C4-2B (cell line): ENCODE results near the gene IL5RA.

Source experiments
- H3K27ac ChIP-seq: fragments of 450-650 bp; 2 replicates; pipeline ENCODE4 v1.5.1; 2017
- CTCF ChIP-seq: fragments of 450-650 bp; conservative IDR thresholded peaks from 2 replicates; pipeline ENCODE4 v1.5.1; 2017; ENCODE audit warnings: mild to moderate bottlenecking
- ZFX ChIP-seq: fragments of 450-650 bp; IDR thresholded peaks from 2 replicates; pipeline ENCODE4 v1.6.1; 2017

The IL5RA gene

DNA sequence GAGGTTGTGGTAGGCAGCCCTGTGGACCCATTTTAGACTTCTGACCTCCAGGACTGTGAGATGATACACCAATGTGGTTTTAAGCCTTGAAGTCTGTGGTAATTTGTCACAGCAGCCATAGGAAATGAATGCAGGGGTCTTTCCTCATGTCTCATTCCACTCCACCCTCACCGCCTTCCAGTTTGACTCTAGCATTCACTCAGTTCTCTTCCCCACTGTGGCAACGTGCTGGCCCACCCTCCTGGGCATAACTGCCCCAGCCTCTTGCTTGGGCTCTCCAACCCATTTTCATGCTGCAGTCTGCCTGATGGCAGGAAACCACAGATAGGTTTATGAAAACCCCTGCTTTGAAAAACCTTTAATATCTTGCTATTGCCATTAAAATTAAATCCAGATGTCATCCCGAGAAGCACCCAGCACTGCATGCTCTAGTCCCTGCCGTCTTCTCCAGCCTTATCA, 9.2 kb upstream of the IL5RA start:
- no peak overlapping the region for H3K27ac ChIP-seq
- no peak for TF ChIP-seq ZFX
- no peak for TF ChIP-seq CTCF

DNA sequence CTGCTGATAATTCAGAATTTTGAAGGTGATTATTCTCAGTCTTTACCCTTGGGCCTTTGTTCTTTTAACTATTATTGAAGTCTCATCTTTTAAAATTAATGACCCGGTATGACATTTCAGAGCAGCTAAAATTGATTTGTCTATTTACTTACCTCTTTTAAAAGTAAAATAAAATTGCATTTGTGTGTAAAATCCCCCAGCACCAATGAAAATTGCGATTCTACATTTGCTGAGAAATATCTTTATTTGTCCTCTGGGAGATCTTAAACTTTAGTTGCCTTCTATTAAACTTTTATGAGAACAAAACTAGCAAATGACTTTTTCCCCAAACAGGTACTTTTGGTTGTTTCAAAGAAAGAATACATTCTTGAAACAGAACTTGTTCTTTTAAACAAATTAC, 7.5 kb upstream of the IL5RA start:
- TF ChIP-seq CTCF (no peak), ZFX (no peak)
- H3K27ac ChIP-seq: no peak overlapping the region

- TF ChIP-seq ZFX: no peak
- TF ChIP-seq CTCF: no peak
- H3K27ac ChIP-seq: no peak overlapping the region
Observed at GRCh38 chr3:3113042-3113709, 3.0 kb upstream of the IL5RA start.

DNA sequence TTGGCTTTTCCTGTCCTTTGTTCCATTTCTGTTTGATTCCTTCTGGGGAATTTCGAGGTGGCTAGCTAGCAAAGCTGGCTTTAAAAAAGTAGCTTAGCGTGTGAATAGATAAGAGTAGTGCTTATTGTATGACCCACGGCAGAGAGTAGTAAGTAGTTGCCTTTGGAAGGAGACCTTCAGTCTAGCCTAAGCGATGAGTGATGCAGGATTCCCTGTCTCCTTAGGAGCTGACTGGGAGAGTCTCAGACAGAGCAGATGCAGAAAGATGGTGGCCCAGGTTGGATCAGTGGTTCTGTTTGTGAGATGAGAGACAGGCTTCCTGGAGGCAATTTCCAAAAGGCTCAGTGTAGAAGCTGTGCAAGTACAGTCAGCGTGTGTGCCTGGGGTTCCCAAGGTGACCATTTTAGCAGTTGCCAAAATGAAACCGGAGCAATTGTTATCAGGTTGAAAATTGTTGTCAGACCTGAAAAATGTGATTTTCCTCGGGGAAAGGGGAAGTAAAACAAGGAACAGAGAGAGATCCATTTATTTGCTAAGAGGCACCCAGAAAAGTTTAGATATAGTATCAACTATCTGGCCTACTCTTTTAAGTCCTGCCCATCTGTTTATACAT, 681 bp upstream of the IL5RA start:
- no peak for TF ChIP-seq ZFX
- no peak for TF ChIP-seq CTCF
- H3K27ac ChIP-seq: peak overlapping the region; percentile 46

DNA sequence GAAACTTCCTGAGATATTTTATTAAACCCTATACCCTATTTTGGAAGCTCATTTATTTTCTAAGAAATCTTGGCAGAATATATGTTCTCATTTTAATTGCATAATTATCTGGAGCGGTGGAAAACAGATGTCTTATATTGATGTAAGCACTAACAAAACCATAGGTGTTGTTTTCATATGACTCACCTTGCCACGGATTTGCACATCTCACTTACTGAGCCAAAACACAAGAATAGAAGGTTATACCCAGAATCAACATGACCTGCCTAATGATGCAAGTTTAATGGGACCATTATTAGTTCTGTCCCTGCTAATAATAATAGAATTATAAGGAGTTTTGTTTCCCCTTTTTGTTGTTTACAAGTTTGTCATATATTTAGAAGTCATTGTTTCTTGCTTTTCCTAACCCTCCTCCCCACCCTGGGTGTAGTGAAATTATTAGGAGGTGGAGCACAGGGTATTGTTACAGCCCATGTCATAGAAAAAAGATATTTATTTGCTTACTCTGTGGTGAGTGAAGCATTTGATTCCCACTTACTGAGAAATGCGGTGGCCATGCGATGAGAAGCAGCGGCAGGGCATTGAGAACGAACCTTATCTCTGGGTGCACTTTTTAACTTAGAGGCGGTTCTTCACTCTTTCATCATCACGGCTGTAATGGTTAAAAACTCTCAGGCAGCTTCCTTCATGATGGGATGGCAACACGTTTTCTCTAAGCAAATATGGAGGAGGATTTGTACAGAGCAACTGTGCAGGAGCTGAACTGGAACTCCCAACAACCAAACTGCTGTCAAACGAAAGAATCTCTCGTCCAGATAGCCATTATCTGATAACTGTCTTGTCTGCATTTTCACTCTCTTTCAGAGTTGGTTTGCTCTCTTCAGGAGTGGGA, 521 bp downstream of the IL5RA start:
- TF ChIP-seq CTCF (no peak), ZFX (no peak)
- no peak overlapping the region for H3K27ac ChIP-seq

GRCh38 chr3:3107858-3108257, 2.3 kb downstream of the IL5RA start:
- TF ChIP-seq ZFX: no peak
- TF ChIP-seq CTCF: no peak
- no peak overlapping the region for H3K27ac ChIP-seq

- no peak for TF ChIP-seq CTCF
- TF ChIP-seq ZFX: no peak
Observed at GRCh38 chr3:3107181-3107580, 3.0 kb downstream of the IL5RA start.

More at GRCh38 chr3:3107181-3107580, 3.0 kb downstream of the IL5RA start:
- no peak overlapping the region for H3K27ac ChIP-seq
